ENCODE measurements around the gene MRPL32. TPM values are rescaled to one million over a fixed set of nuclear protein-coding genes. Genes with fewer than 3 reads are reported as not detected.

Gene MRPL32
- polyA plus RNA-seq, 4 donors: 51.6 to 82.6 (median 61.6) TPM

GRCh38 chr7:42902331-42902730 is 29.8 kb upstream of the MRPL32 start:
- WGBS, 3 donors: 50 to 68% (median 65%) methylated on average over 3 of the region's 3 CpGs
- Histone ChIP-seq H3K9me3 (ENCODE audit: control insufficient read depth in 2 of 2, insufficient read depth in 1 of 2, low read depth in 1 of 2, low read length in 1 of 2) (no peaks in the 10 kb centered on the region), H3K36me3 (ENCODE audit: control insufficient read depth in 3 of 3, insufficient read depth in 2 of 3, low read depth in 1 of 3, low read length in 3 of 3) (no peaks in the 10 kb centered on the region), H3K4me1 (ENCODE audit: control insufficient read depth in 3 of 3, insufficient read depth in 2 of 3, low read depth in 1 of 3, low read length in 2 of 3) (peaks cover 0 to 3% (median 0%) of the 10 kb centered on the region in 3 donors), H3K27me3 (ENCODE audit: control insufficient read depth in 3 of 3, insufficient read depth in 3 of 3, low read length in 3 of 3) (no peaks in the 10 kb centered on the region), H3K27ac (ENCODE audit: low read depth in 1 of 3, low read length in 2 of 3) (no peak overlapping the region), H3K4me3 (ENCODE audit: low read depth in 1 of 3, low read length in 3 of 3) (no peak overlapping the region)
- FAIRE-seq (no peak), DNase-seq (no peak)

- FAIRE-seq: no peak
- Histone ChIP-seq H3K4me1 (ENCODE audit: control insufficient read depth in 3 of 3, insufficient read depth in 2 of 3, low read depth in 1 of 3, low read length in 2 of 3) (peaks cover 0 to 18% (median 2%) of the 10 kb centered on the region in 3 donors), H3K9me3 (ENCODE audit: control insufficient read depth in 2 of 2, insufficient read depth in 1 of 2, low read depth in 1 of 2, low read length in 1 of 2) (no peaks in the 10 kb centered on the region), H3K27ac (ENCODE audit: low read depth in 1 of 3, low read length in 2 of 3) (no peak overlapping the region), H3K36me3 (ENCODE audit: control insufficient read depth in 3 of 3, insufficient read depth in 2 of 3, low read depth in 1 of 3, low read length in 3 of 3) (peaks cover 0 to 2% (median 0%) of the 10 kb centered on the region in 3 donors), H3K4me3 (ENCODE audit: low read depth in 1 of 3, low read length in 3 of 3) (no peak overlapping the region), H3K27me3 (ENCODE audit: control insufficient read depth in 3 of 3, insufficient read depth in 3 of 3, low read length in 3 of 3) (no peaks in the 10 kb centered on the region)
- 91 to 95% (median 93%) methylated on average over 1 of the region's 1 CpG for WGBS, 3 donors
- no peak for DNase-seq
Measured at GRCh38 chr7:42906181-42906580, 26.0 kb upstream of the MRPL32 start.

- H3K4me3 ChIP-seq (ENCODE audit: low read depth in 1 of 3, low read length in 3 of 3): no peak overlapping the region
Measured at GRCh38 chr7:42907316-42907715, 24.9 kb upstream of the MRPL32 start.

GRCh38 chr7:42910306-42910705 is 21.9 kb upstream of the MRPL32 start:
- no peak for DNase-seq
- H3K27ac ChIP-seq (ENCODE audit: low read depth in 1 of 3, low read length in 2 of 3): no peak overlapping the region
- no peak for FAIRE-seq

More at GRCh38 chr7:42907316-42907715, 24.9 kb upstream of the MRPL32 start:
- Histone ChIP-seq H3K9me3 (ENCODE audit: control insufficient read depth in 2 of 2, insufficient read depth in 1 of 2, low read depth in 1 of 2, low read length in 1 of 2) (no peaks in the 10 kb centered on the region), H3K4me1 (ENCODE audit: control insufficient read depth in 3 of 3, insufficient read depth in 2 of 3, low read depth in 1 of 3, low read length in 2 of 3) (peaks cover 0 to 19% (median 2%) of the 10 kb centered on the region in 3 donors), H3K27ac (ENCODE audit: low read depth in 1 of 3, low read length in 2 of 3) (no peak overlapping the region), H3K27me3 (ENCODE audit: control insufficient read depth in 3 of 3, insufficient read depth in 3 of 3, low read length in 3 of 3) (no peaks in the 10 kb centered on the region), H3K36me3 (ENCODE audit: control insufficient read depth in 3 of 3, insufficient read depth in 2 of 3, low read depth in 1 of 3, low read length in 3 of 3) (peaks cover 0 to 2% (median 0%) of the 10 kb centered on the region in 3 donors)
- FAIRE-seq: no peak
- peak; percentile 25 to 43 for DNase-seq

GRCh38 chr7:42911454-42912447 is 20.4 kb upstream of the MRPL32 start, which contains the start of gene C7orf25:
C7orf25 (minus strand) TSS chr7:42912070; CDS start chr7:42910900, 1,170 bp downstream.
- Histone ChIP-seq H3K9me3 (ENCODE audit: control insufficient read depth in 2 of 2, insufficient read depth in 1 of 2, low read depth in 1 of 2, low read length in 1 of 2) (no peaks in the 10 kb centered on the region), H3K4me3 (ENCODE audit: low read depth in 1 of 3, low read length in 3 of 3) (peak within 1 kb of the TSS; percentile 56 to 92 (median 82)), H3K27me3 (ENCODE audit: control insufficient read depth in 3 of 3, insufficient read depth in 3 of 3, low read length in 3 of 3) (no peaks in the 10 kb centered on the region), H3K27ac (ENCODE audit: low read depth in 1 of 3, low read length in 2 of 3) (peak within 1 kb of the TSS; percentile 36 to 76 (median 69)), H3K36me3 (ENCODE audit: control insufficient read depth in 3 of 3, insufficient read depth in 2 of 3, low read depth in 1 of 3, low read length in 3 of 3) (peaks cover 3 to 7% (median 4%) of the 10 kb centered on the region in 3 donors), H3K4me1 (ENCODE audit: control insufficient read depth in 3 of 3, insufficient read depth in 2 of 3, low read depth in 1 of 3, low read length in 2 of 3) (peaks cover 0 to 23% (median 2%) of the 10 kb centered on the region in 3 donors)
- WGBS, 3 donors: 0 to 1% (median 0%) methylated on average over 56 to 95 of the region's 95 CpGs
- FAIRE-seq (no peak), DNase-seq (peak; percentile 95 to 98)

More at GRCh38 chr7:42910306-42910705, 21.9 kb upstream of the MRPL32 start:
- no peaks in the 10 kb centered on the region for H3K27me3 ChIP-seq (ENCODE audit: control insufficient read depth in 3 of 3, insufficient read depth in 3 of 3, low read length in 3 of 3)
- H3K36me3 ChIP-seq (ENCODE audit: control insufficient read depth in 3 of 3, insufficient read depth in 2 of 3, low read depth in 1 of 3, low read length in 3 of 3): peaks cover 0 to 2% (median 0%) of the 10 kb centered on the region in 3 donors
- H3K9me3 ChIP-seq (ENCODE audit: control insufficient read depth in 2 of 2, insufficient read depth in 1 of 2, low read depth in 1 of 2, low read length in 1 of 2): no peaks in the 10 kb centered on the region
- WGBS, 3 donors: 90 to 98% (median 97%) methylated on average over 2 of the region's 2 CpGs
- peaks cover 0 to 23% (median 2%) of the 10 kb centered on the region in 3 donors for H3K4me1 ChIP-seq (ENCODE audit: control insufficient read depth in 3 of 3, insufficient read depth in 2 of 3, low read depth in 1 of 3, low read length in 2 of 3)
- H3K4me3 ChIP-seq (ENCODE audit: low read depth in 1 of 3, low read length in 3 of 3): no peak overlapping the region

GRCh38 chr7:42913591-42913990 is 18.6 kb upstream of the MRPL32 start:
- WGBS, 3 donors: 63 to 68% (median 65%) methylated on average over 2 of the region's 2 CpGs
- Histone ChIP-seq H3K4me1 (ENCODE audit: control insufficient read depth in 3 of 3, insufficient read depth in 2 of 3, low read depth in 1 of 3, low read length in 2 of 3) (peaks cover 0 to 8% (median 0%) of the 10 kb centered on the region in 3 donors), H3K4me3 (ENCODE audit: low read depth in 1 of 3, low read length in 3 of 3) (no peak overlapping the region), H3K36me3 (ENCODE audit: control insufficient read depth in 3 of 3, insufficient read depth in 2 of 3, low read depth in 1 of 3, low read length in 3 of 3) (peaks cover 7 to 14% (median 10%) of the 10 kb centered on the region in 3 donors), H3K27me3 (ENCODE audit: control insufficient read depth in 3 of 3, insufficient read depth in 3 of 3, low read length in 3 of 3) (no peaks in the 10 kb centered on the region), H3K27ac (ENCODE audit: low read depth in 1 of 3, low read length in 2 of 3) (peak overlapping the region in 1 of 3 donors; percentile 2), H3K9me3 (ENCODE audit: control insufficient read depth in 2 of 2, insufficient read depth in 1 of 2, low read depth in 1 of 2, low read length in 1 of 2) (no peaks in the 10 kb centered on the region)
- FAIRE-seq: no peak
- DNase-seq: no peak

- no peak for FAIRE-seq
- H3K9me3 ChIP-seq (ENCODE audit: control insufficient read depth in 2 of 2, insufficient read depth in 1 of 2, low read depth in 1 of 2, low read length in 1 of 2): no peaks in the 10 kb centered on the region
- no peak overlapping the region for H3K4me3 ChIP-seq (ENCODE audit: low read depth in 1 of 3, low read length in 3 of 3)
- no peaks in the 10 kb centered on the region for H3K27me3 ChIP-seq (ENCODE audit: control insufficient read depth in 3 of 3, insufficient read depth in 3 of 3, low read length in 3 of 3)
- DNase-seq: no peak
- peaks cover 7 to 17% (median 10%) of the 10 kb centered on the region in 3 donors for H3K36me3 ChIP-seq (ENCODE audit: control insufficient read depth in 3 of 3, insufficient read depth in 2 of 3, low read depth in 1 of 3, low read length in 3 of 3)
- H3K27ac ChIP-seq (ENCODE audit: low read depth in 1 of 3, low read length in 2 of 3): peak overlapping the region in 1 of 3 donors; percentile 2
- H3K4me1 ChIP-seq (ENCODE audit: control insufficient read depth in 3 of 3, insufficient read depth in 2 of 3, low read depth in 1 of 3, low read length in 2 of 3): peaks cover 0 to 8% (median 0%) of the 10 kb centered on the region in 3 donors
- 74 to 78% (median 77%) methylated on average over 6 of the region's 6 CpGs for WGBS, 3 donors
Measured at GRCh38 chr7:42914009-42914408, 18.2 kb upstream of the MRPL32 start.

GRCh38 chr7:42914421-42915045 is 17.6 kb upstream of the MRPL32 start:
- FAIRE-seq (no peak), DNase-seq (no peak)
- peaks cover 0 to 8% (median 0%) of the 10 kb centered on the region in 3 donors for H3K4me1 ChIP-seq (ENCODE audit: control insufficient read depth in 3 of 3, insufficient read depth in 2 of 3, low read depth in 1 of 3, low read length in 2 of 3)
- 55 to 65% (median 64%) methylated on average over 5 of the region's 5 CpGs for WGBS, 3 donors
- no peak overlapping the region for H3K27ac ChIP-seq (ENCODE audit: low read depth in 1 of 3, low read length in 2 of 3)
- no peaks in the 10 kb centered on the region for H3K9me3 ChIP-seq (ENCODE audit: control insufficient read depth in 2 of 2, insufficient read depth in 1 of 2, low read depth in 1 of 2, low read length in 1 of 2)
- peaks cover 10 to 19% (median 10%) of the 10 kb centered on the region in 3 donors for H3K36me3 ChIP-seq (ENCODE audit: control insufficient read depth in 3 of 3, insufficient read depth in 2 of 3, low read depth in 1 of 3, low read length in 3 of 3)
- no peak overlapping the region for H3K4me3 ChIP-seq (ENCODE audit: low read depth in 1 of 3, low read length in 3 of 3)
- H3K27me3 ChIP-seq (ENCODE audit: control insufficient read depth in 3 of 3, insufficient read depth in 3 of 3, low read length in 3 of 3): no peaks in the 10 kb centered on the region
